A549 (cell line): ENCODE data around the gene PRR11. TPM values are rescaled to one million over a fixed set of nuclear protein-coding genes. Genes with fewer than 3 reads are reported as not detected.

ENCODE experiments used
- ATAC-seq, 2 experiments: fragments of 200-7000 bp in 1 of 2; fragments of >200 bp in 1 of 2; cut with Nextera tagmentation in 1 of 2; cut with Tn5 transposase in 1 of 2; 3 replicates each; pipeline versions ENCODE4 v1.8.0 to v1.9.1; 2018 to 2020; ENCODE audit warnings: mild to moderate bottlenecking in 1 of 2, moderate library complexity in 1 of 2
- CTCF ChIA-PET: fragments of 300-600 bp; sonication (Branson Sonifier 250); formaldehyde crosslinking; extraction: SDS; loops from one replicate; lab custom pipeline; 2021; ENCODE audit warnings: antibody characterized with exemption, inconsistent platforms; lab: Yijun Ruan, JAX
- POLR2A ChIA-PET: fragments of 350-600 bp; formaldehyde crosslinking; extraction: SDS; loops from one replicate; lab custom pipeline; 2021; ENCODE audit warnings: antibody characterized with exemption, inconsistent platforms; lab: Yijun Ruan, JAX
- DNase-seq, 2 experiments: peaks; one replicate each; pipeline versions ENCODE4 v3.0.0 to v3.0.0-alpha.2; 2011 to 2016; ENCODE audit warnings: low read depth in 1 of 2, low spot score in 1 of 2
- FAIRE-seq: peaks from 2 replicates; lab custom pipeline; 2011; peaks lifted over from hg19 to GRCh38; lab: Jason Lieb, UNC
- H3K27ac ChIP-seq, 2 experiments: fragments of >200 bp; sonication (Bioruptor Twin); formaldehyde crosslinking; 3 replicates each; pipeline ENCODE4 v1.5.1; 2016 to 2017
- H3K4me1 ChIP-seq: fragments of >200 bp; sonication (Bioruptor Twin); formaldehyde crosslinking; 3 replicates; pipeline ENCODE4 v1.6.1; 2016
- H3K4me2 ChIP-seq: fragments of >200 bp; sonication (Bioruptor Twin); formaldehyde crosslinking; 3 replicates; pipeline ENCODE4 v1.6.1; 2016
- H3K4me3 ChIP-seq: fragments of >200 bp; sonication (Bioruptor Twin); formaldehyde crosslinking; 3 replicates; pipeline ENCODE4 v1.5.1; 2016
- H3K9me3 ChIP-seq: fragments of >200 bp; sonication (Bioruptor Twin); formaldehyde crosslinking; 3 replicates; pipeline ENCODE4 v1.6.1; 2016
- CBX2 ChIP-seq: fragments of 200-600 bp; sonication (generic); IDR thresholded peaks from 2 replicates; pipeline ENCODE4 v1.6.1; 2016; ENCODE audit warnings: low read depth, mild to moderate bottlenecking, borderline replicate concordance
- CHD4 ChIP-seq: fragments of 200-600 bp; sonication (generic); IDR thresholded peaks from 2 replicates; pipeline ENCODE4 v1.6.1; 2016; ENCODE audit warnings: antibody characterized with exemption, mild to moderate bottlenecking, borderline replicate concordance
- CTCF ChIP-seq: fragments of >200 bp; sonication (Bioruptor Twin); formaldehyde crosslinking; IDR thresholded peaks from 3 replicates; pipeline ENCODE4 v1.5.1; 2016
- ESRRA ChIP-seq: fragments of 150-350 bp; IDR thresholded peaks from 2 replicates; pipeline ENCODE4 v1.6.1; 2014; ENCODE audit warnings: mild to moderate bottlenecking, low read length, borderline replicate concordance
- GATA3 ChIP-seq: IDR thresholded peaks from 2 replicates; pipeline ENCODE4 v1.6.1; 2012; ENCODE audit warnings: borderline replicate concordance
- HDAC2 ChIP-seq: fragments of 200-600 bp; sonication (generic); IDR thresholded peaks from 2 replicates; pipeline ENCODE4 v1.6.1; 2016
- HMGXB4 ChIP-seq: fragments of 250-450 bp; sonication (Bioruptor Pico); IDR thresholded peaks from 2 replicates; pipeline ENCODE4 v1.5.0; 2021; ENCODE audit warnings: mild to moderate bottlenecking, moderate library complexity, borderline replicate concordance
- KDM1A ChIP-seq: fragments of 200-600 bp; sonication (generic); IDR thresholded peaks from 2 replicates; pipeline ENCODE4 v1.6.1; 2016; ENCODE audit warnings: low read depth, mild to moderate bottlenecking
- MAFK ChIP-seq: fragments of 450-650 bp; IDR thresholded peaks from 2 replicates; pipeline ENCODE4 v1.6.1; 2014; ENCODE audit not compliant: partially characterized antibody
- MAZ ChIP-seq: fragments of 150-350 bp; IDR thresholded peaks from 2 replicates; pipeline ENCODE4 v1.6.1; 2014; ENCODE audit warnings: antibody characterized with exemption, low read depth, low read length, borderline replicate concordance
- MYC ChIP-seq: IDR thresholded peaks from 2 replicates; pipeline ENCODE4 v1.6.1; 2012; ENCODE audit warnings: mild to moderate bottlenecking, inconsistent platforms, low read length, improper control_type of control experiment, borderline replicate concordance
- NR3C1 ChIP-seq: fragments of >200 bp; sonication (Bioruptor Twin); formaldehyde crosslinking; IDR thresholded peaks from 3 replicates; pipeline ENCODE4 v1.6.1; 2017
- PBX3 ChIP-seq: IDR thresholded peaks from 2 replicates; pipeline ENCODE4 v1.6.1; 2012
- RCOR1 ChIP-seq: fragments of 150-350 bp; IDR thresholded peaks from 2 replicates; pipeline ENCODE4 v1.6.1; 2014; ENCODE audit warnings: antibody characterized with exemption, low read length, low read depth
- REST ChIP-seq: fragments of 200-600 bp; sonication (generic); IDR thresholded peaks from 2 replicates; pipeline ENCODE4 v1.6.1; 2016; ENCODE audit warnings: antibody characterized with exemption, mild to moderate bottlenecking, moderate library complexity
- SREBF2 ChIP-seq: fragments of 450-650 bp; IDR thresholded peaks from 2 replicates; pipeline ENCODE4 v1.6.1; 2014; ENCODE audit warnings: mild to moderate bottlenecking, moderate library complexity
- TFCP2L1 ChIP-seq: fragments of 250-450 bp; sonication (Bioruptor Pico); IDR thresholded peaks from 2 replicates; pipeline ENCODE4 v1.5.0; 2021; ENCODE audit warnings: mild to moderate bottlenecking
- TP53 ChIP-seq: fragments of 250-450 bp; sonication (Bioruptor Pico); IDR thresholded peaks from 2 replicates; pipeline ENCODE4 v1.5.0; 2021; ENCODE audit warnings: mild to moderate bottlenecking, moderate library complexity
- ZC3H11A ChIP-seq: fragments of 450-650 bp; IDR thresholded peaks from 2 replicates; pipeline ENCODE4 v1.6.1; 2014; ENCODE audit warnings: antibody characterized with exemption, mild to moderate bottlenecking
- ZNF302 ChIP-seq: fragments of 250-450 bp; sonication (Bioruptor Pico); IDR thresholded peaks from 2 replicates; pipeline ENCODE4 v1.9.0; 2021; ENCODE audit warnings: inconsistent platforms, mild to moderate bottlenecking, moderate library complexity
- ZSCAN20 ChIP-seq: fragments of 250-450 bp; sonication (Bioruptor Pico); IDR thresholded peaks from 2 replicates; pipeline ENCODE4 v1.8.0; 2022; ENCODE audit warnings: mild to moderate bottlenecking, moderate library complexity
- WGBS: methylation state at CpG from one replicate; pipeline ENCODE4 v1.1.6; 2017; ENCODE audit errors: missing lambda C conversion rate; 5-methylcytosine and 5-hydroxymethylcytosine counted together
- polyA plus RNA-seq, 4 experiments: library from polyadenylated mRNA; depleted of rRNA in 3 of 4; stranded (reverse); fragments of >200 nt; fragmentation: RNase III in 1 of 4; extraction: RNeasy Plus Mini Kit Qiagen cat#74134 plus additional on column Dnase treatment in 1 of 4; gene quantifications; 2 replicates in 3 of 4; 3 replicates in 1 of 4; pipeline ENCODE4 v1.2.3, GENCODE V29; 2011 to 2017

The PRR11 gene
- polyA plus RNA-seq, 2 of the 4 experiments (the other 2 are of a cell fraction), result 66.4 to 66.9 TPM

GRCh38 chr17:59155439-59156177 is at the start of gene PRR11 (continued):
- no peak for TF ChIP-seq HMGXB4 (CRISPR knock-in tag)
- TF ChIP-seq CTCF, result no peak
- no peak for TF ChIP-seq PBX3

GRCh38 chr17:59105852-59106462 is 49.6 kb upstream of the PRR11 start:
- Histone ChIP-seq H3K4me1 (peaks cover 19% of the 10 kb centered on the region; the same call in 2 of the 3 replicates), H3K4me2 (peak overlapping the region; percentile 77), H3K4me3 (peak overlapping the region; percentile 71), H3K27ac (peak overlapping the region; percentile 85 to 90), H3K9me3 (no peaks in the 10 kb centered on the region)
- DNase-seq, result peak; percentile 67 to 69
- peak; percentile 72 to 77 for ATAC-seq
- POLR2A ChIA-PET, result interaction anchor here (0.8 to 2.3 kb wide), 6 partner anchors 11 to 474 kb away, joined by 3 to 27 read pairs (median 5); partner anchors contain the start of genes PRR11, SKA2 and SMG8
- FAIRE-seq, result no peak
- CTCF ChIA-PET, result interaction anchor here (0.7 to 2.9 kb wide), 7 partner anchors 12 to 518 kb away, joined by 3 to 15 read pairs (median 4); partner anchors contain the start of gene SKA2
- WGBS, result under 1% methylated on average over 17 of the region's 18 CpGs
- TF ChIP-seq KDM1A, result 0 out of 2 replicates have a peak, but pooled peaks have one; percentile 20
- 0 out of 2 replicates have a peak, but pooled peaks have one; percentile 21 for TF ChIP-seq MYC
- 0 out of 2 replicates have a peak, but pooled peaks have one; percentile 37 for TF ChIP-seq MAZ
- no peak for TF ChIP-seq GATA3
- TF ChIP-seq MAFK, result peak; percentile 68
- TF ChIP-seq TP53 (CRISPR knock-in tag), result no peak
- TF ChIP-seq RCOR1, result no peak
- TF ChIP-seq CHD4, result no peak

GRCh38 chr17:59106463-59107305 is 48.9 kb upstream of the PRR11 start, which contains the start of gene TRIM37:
Gene TRIM37, minus strand, starts transcription at chr17:59106880. Its CDS starts 419 bp downstream, at chr17:59106461.
- DNase-seq (peak; percentile 96 to 100), FAIRE-seq (peak; percentile 94), ATAC-seq (peak; percentile 92 to 97)
- Histone ChIP-seq H3K4me3 (peak within 1 kb of the TSS; percentile 71), H3K4me2 (peak within 1 kb of the TSS; percentile 83), H3K4me1 (peaks cover 19% of the 10 kb centered on the region; the same call in 2 of the 3 replicates), H3K9me3 (no peaks in the 10 kb centered on the region), H3K27ac (peak within 1 kb of the TSS; percentile 85 to 90)
- POLR2A ChIA-PET, result interaction anchor here (0.8 to 2.3 kb wide), 7 partner anchors 12 to 475 kb away, joined by 3 to 27 read pairs (median 6); partner anchors contain the start of genes PRR11, SKA2 and SMG8
- 2% methylated on average over 57 of the region's 89 CpGs for WGBS
- CTCF ChIA-PET, result interaction anchor here (0.6 to 2.9 kb wide), 12 partner anchors 11 to 518 kb away, joined by 3 to 15 read pairs (median 4); partner anchors contain the start of gene SKA2
- TF ChIP-seq NR3C1, result no peak
- no peak for TF ChIP-seq HDAC2
- no peak for TF ChIP-seq CBX2
- no peak for TF ChIP-seq ZC3H11A
- TF ChIP-seq SREBF2, result no peak
- peak; percentile 39 for TF ChIP-seq MAFK
- no peak for TF ChIP-seq TFCP2L1
- TF ChIP-seq ZSCAN20 (CRISPR knock-in tag), result no peak
- TF ChIP-seq REST, result peak; percentile 85
- TF ChIP-seq ESRRA, result no peak
- TF ChIP-seq TP53 (CRISPR knock-in tag), result no peak
- TF ChIP-seq KDM1A, result no peak
- peak; percentile 71; the same call in 1 of the 2 replicates for TF ChIP-seq ZNF302 (CRISPR knock-in tag)
